ENCODE data around the gene TMEM134. TPM values are rescaled to one million over a fixed set of nuclear protein-coding genes. Genes with fewer than 3 reads are reported as not detected.

TMEM134 gene
- total and polyA plus RNA-seq, 9 of the 15 experiments (the other 6 are each of a cell fraction or from before 2014, with no cell fraction given), result 0.63 to 48.4 (median 10.7) TPM

GRCh38 chr11:67463680-67464410, 5.2 kb downstream of the TMEM134 start (continued):
- TF ChIP-seq, protein P1, sequence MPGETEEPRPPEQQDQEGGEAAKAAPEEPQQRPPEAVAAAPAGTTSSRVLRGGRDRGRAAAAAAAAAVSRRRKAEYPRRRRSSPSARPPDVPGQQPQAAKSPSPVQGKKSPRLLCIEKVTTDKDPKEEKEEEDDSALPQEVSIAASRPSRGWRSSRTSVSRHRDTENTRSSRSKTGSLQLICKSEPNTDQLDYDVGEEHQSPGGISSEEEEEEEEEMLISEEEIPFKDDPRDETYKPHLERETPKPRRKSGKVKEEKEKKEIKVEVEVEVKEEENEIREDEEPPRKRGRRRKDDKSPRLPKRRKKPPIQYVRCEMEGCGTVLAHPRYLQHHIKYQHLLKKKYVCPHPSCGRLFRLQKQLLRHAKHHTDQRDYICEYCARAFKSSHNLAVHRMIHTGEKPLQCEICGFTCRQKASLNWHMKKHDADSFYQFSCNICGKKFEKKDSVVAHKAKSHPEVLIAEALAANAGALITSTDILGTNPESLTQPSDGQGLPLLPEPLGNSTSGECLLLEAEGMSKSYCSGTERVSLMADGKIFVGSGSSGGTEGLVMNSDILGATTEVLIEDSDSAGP (CRISPR knock-in tag; IDR thresholded peaks at IDR 0.05), result no peak
- TF ChIP-seq LARP7 (IDR thresholded peaks at IDR 0.05) (no peak), ZNF217 (CRISPR knock-in tag; IDR thresholded peaks at IDR 0.05) (no peak), MLLT1 (IDR thresholded peaks at IDR 0.05) (no peak), CREM (IDR thresholded peaks at IDR 0.05; ENCODE audit: low read depth) (peak; percentile 99), ARID2 (IDR thresholded peaks at IDR 0.05) (no peak), CHD2 (IDR thresholded peaks at IDR 0.05; ENCODE audit: low read depth, low read length) (no peak), EWSR1 (IDR thresholded peaks at IDR 0.05; ENCODE audit: borderline replicate concordance, low read depth, partially characterized antibody) (no peak), CGGBP1 (CRISPR knock-in tag; IDR thresholded peaks at IDR 0.05) (no peak), ZNF174 (CRISPR knock-in tag; IDR thresholded peaks at IDR 0.05) (no peak), IFI16 (CRISPR knock-in tag; IDR thresholded peaks at IDR 0.05) (no peak), DDX20 (tag; IDR thresholded peaks at IDR 0.05; ENCODE audit: low read depth) (no peak), NCOA2 (IDR thresholded peaks at IDR 0.05; ENCODE audit: partially characterized antibody in 2 of 2) (no peak), RAD51 (IDR thresholded peaks at IDR 0.05; ENCODE audit: borderline replicate concordance, low read depth) (no peak), FOS (IDR thresholded peaks at IDR 0.05; ENCODE audit: extremely low read depth, insufficient read length) (peak; percentile 19), PRPF4 (IDR thresholded peaks at IDR 0.05; ENCODE audit: insufficient read depth, low read depth, low read length, poor library complexity, severe bottlenecking) (no peak)
- TF ChIP-seq, protein P2, sequence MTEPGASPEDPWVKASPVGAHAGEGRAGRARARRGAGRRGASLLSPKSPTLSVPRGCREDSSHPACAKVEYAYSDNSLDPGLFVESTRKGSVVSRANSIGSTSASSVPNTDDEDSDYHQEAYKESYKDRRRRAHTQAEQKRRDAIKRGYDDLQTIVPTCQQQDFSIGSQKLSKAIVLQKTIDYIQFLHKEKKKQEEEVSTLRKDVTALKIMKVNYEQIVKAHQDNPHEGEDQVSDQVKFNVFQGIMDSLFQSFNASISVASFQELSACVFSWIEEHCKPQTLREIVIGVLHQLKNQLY (CRISPR knock-in tag; conservative IDR thresholded peaks at IDR 0.05), result 0 out of 4 replicates have a peak, but pooled peaks of 1 of the 2 experiments have one; percentile 9
- TF ChIP-seq, protein P3, sequence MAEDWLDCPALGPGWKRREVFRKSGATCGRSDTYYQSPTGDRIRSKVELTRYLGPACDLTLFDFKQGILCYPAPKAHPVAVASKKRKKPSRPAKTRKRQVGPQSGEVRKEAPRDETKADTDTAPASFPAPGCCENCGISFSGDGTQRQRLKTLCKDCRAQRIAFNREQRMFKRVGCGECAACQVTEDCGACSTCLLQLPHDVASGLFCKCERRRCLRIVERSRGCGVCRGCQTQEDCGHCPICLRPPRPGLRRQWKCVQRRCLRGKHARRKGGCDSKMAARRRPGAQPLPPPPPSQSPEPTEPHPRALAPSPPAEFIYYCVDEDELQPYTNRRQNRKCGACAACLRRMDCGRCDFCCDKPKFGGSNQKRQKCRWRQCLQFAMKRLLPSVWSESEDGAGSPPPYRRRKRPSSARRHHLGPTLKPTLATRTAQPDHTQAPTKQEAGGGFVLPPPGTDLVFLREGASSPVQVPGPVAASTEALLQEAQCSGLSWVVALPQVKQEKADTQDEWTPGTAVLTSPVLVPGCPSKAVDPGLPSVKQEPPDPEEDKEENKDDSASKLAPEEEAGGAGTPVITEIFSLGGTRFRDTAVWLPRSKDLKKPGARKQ (CRISPR knock-in tag; IDR thresholded peaks at IDR 0.05), result no peak
- TF ChIP-seq, protein P4, sequence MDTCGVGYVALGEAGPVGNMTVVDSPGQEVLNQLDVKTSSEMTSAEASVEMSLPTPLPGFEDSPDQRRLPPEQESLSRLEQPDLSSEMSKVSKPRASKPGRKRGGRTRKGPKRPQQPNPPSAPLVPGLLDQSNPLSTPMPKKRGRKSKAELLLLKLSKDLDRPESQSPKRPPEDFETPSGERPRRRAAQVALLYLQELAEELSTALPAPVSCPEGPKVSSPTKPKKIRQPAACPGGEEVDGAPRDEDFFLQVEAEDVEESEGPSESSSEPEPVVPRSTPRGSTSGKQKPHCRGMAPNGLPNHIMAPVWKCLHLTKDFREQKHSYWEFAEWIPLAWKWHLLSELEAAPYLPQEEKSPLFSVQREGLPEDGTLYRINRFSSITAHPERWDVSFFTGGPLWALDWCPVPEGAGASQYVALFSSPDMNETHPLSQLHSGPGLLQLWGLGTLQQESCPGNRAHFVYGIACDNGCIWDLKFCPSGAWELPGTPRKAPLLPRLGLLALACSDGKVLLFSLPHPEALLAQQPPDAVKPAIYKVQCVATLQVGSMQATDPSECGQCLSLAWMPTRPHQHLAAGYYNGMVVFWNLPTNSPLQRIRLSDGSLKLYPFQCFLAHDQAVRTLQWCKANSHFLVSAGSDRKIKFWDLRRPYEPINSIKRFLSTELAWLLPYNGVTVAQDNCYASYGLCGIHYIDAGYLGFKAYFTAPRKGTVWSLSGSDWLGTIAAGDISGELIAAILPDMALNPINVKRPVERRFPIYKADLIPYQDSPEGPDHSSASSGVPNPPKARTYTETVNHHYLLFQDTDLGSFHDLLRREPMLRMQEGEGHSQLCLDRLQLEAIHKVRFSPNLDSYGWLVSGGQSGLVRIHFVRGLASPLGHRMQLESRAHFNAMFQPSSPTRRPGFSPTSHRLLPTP (IDR thresholded peaks at IDR 0.05; ENCODE audit: borderline replicate concordance, extremely low read depth, insufficient read length), result no peak

Measured in K562 (cell line).